Measurements from ENCODE around the gene MAP1LC3B.

GRCh38 chr16:87423429-87423828 is 31.3 kb downstream of the MAP1LC3B start:
- TF ChIP-seq, protein P1, sequence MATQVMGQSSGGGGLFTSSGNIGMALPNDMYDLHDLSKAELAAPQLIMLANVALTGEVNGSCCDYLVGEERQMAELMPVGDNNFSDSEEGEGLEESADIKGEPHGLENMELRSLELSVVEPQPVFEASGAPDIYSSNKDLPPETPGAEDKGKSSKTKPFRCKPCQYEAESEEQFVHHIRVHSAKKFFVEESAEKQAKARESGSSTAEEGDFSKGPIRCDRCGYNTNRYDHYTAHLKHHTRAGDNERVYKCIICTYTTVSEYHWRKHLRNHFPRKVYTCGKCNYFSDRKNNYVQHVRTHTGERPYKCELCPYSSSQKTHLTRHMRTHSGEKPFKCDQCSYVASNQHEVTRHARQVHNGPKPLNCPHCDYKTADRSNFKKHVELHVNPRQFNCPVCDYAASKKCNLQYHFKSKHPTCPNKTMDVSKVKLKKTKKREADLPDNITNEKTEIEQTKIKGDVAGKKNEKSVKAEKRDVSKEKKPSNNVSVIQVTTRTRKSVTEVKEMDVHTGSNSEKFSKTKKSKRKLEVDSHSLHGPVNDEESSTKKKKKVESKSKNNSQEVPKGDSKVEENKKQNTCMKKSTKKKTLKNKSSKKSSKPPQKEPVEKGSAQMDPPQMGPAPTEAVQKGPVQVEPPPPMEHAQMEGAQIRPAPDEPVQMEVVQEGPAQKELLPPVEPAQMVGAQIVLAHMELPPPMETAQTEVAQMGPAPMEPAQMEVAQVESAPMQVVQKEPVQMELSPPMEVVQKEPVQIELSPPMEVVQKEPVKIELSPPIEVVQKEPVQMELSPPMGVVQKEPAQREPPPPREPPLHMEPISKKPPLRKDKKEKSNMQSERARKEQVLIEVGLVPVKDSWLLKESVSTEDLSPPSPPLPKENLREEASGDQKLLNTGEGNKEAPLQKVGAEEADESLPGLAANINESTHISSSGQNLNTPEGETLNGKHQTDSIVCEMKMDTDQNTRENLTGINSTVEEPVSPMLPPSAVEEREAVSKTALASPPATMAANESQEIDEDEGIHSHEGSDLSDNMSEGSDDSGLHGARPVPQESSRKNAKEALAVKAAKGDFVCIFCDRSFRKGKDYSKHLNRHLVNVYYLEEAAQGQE (IDR thresholded peaks at IDR 0.05; ENCODE audit: insufficient read depth in 1 of 2, low read depth in 2 of 2, low read length in 2 of 2): no peak
- TF ChIP-seq POLR2AphosphoS5 (IDR thresholded peaks at IDR 0.05; ENCODE audit: low read depth, low read length) (no peak), TAF1 (IDR thresholded peaks at IDR 0.05; ENCODE audit: borderline replicate concordance, insufficient read depth, low read length) (no peak), SIN3A (IDR thresholded peaks at IDR 0.05; ENCODE audit: borderline replicate concordance, insufficient read depth, low read length) (no peak)

Measured in PFSK-1 (cell line).